Globus pallidus (tissue), 1 donor: ENCODE data around the gene MYO1D.

Experiments used
- DNase-seq: peaks from one replicate; pipeline ENCODE4 v3.0.0-alpha.2; 2015; ENCODE audit warnings: low spot score

The MYO1D gene

GRCh38 chr17:32815460-32815859, 61.5 kb downstream of the MYO1D start:
- DNase-seq = no peak

GRCh38 chr17:32814836-32815235, 62.1 kb downstream of the MYO1D start:
- no peak for DNase-seq

- DNase-seq = no peak
Observed at GRCh38 chr17:32813021-32813420, 63.9 kb downstream of the MYO1D start.

- no peak for DNase-seq
Observed at GRCh38 chr17:32810690-32811089, 66.2 kb downstream of the MYO1D start.

GRCh38 chr17:32807577-32807976, 69.3 kb downstream of the MYO1D start:
- DNase-seq = no peak

- DNase-seq = no peak
Observed at GRCh38 chr17:32806646-32807045, 70.3 kb downstream of the MYO1D start.

GRCh38 chr17:32805029-32805976, 71.6 kb downstream of the MYO1D start:
- no peak for DNase-seq

GRCh38 chr17:32803544-32803943, 73.4 kb downstream of the MYO1D start:
- DNase-seq = no peak

- no peak for DNase-seq
Observed at GRCh38 chr17:32802306-32802705, 74.6 kb downstream of the MYO1D start.

GRCh38 chr17:32801641-32802040, 75.3 kb downstream of the MYO1D start:
- DNase-seq = no peak

- no peak for DNase-seq
Observed at GRCh38 chr17:32801193-32801592, 75.7 kb downstream of the MYO1D start.

GRCh38 chr17:32798938-32799337, 78.0 kb downstream of the MYO1D start:
- no peak for DNase-seq

- DNase-seq = no peak
Observed at GRCh38 chr17:32795339-32795979, 81.5 kb downstream of the MYO1D start.

- no peak for DNase-seq
Observed at GRCh38 chr17:32794533-32795246, 82.2 kb downstream of the MYO1D start.

GRCh38 chr17:32793841-32794240, 83.1 kb downstream of the MYO1D start:
- no peak for DNase-seq

- no peak for DNase-seq
Observed at GRCh38 chr17:32792207-32792606, 84.7 kb downstream of the MYO1D start.

- no peak for DNase-seq
Observed at GRCh38 chr17:32786169-32786568, 90.8 kb downstream of the MYO1D start.

GRCh38 chr17:32784113-32784512, 92.8 kb downstream of the MYO1D start:
- no peak for DNase-seq

GRCh38 chr17:32783602-32784001, 93.3 kb downstream of the MYO1D start:
- DNase-seq = peak; percentile 63

- no peak for DNase-seq
Observed at GRCh38 chr17:32780721-32781120, 96.2 kb downstream of the MYO1D start.

- DNase-seq = no peak
Observed at GRCh38 chr17:32777922-32778321, 99.0 kb downstream of the MYO1D start.

- no peak for DNase-seq
Observed at GRCh38 chr17:32777436-32777835, 99.5 kb downstream of the MYO1D start.

- DNase-seq = no peak
Observed at GRCh38 chr17:32774695-32775084, 102.2 kb downstream of the MYO1D start.
